DND-41 (cell line): ENCODE results near the gene TTLL8.

Experiments
- CTCF ChIP-seq: IDR thresholded peaks from 2 replicates; pipeline ENCODE4 v1.5.1; 2012; ENCODE audit warnings: borderline replicate concordance, low read length, moderate library complexity, mild to moderate bottlenecking; ENCODE audit not compliant: poor library complexity, severe bottlenecking; ENCODE audit errors: extremely low read depth
- EZH2 ChIP-seq: IDR thresholded peaks from 3 replicates; pipeline ENCODE4 v1.6.1; 2012; ENCODE audit warnings: borderline replicate concordance, low read depth, mild to moderate bottlenecking, moderate library complexity, low read length, inconsistent platforms; ENCODE audit not compliant: severe bottlenecking

GRCh38 chr22:50049299-50050195, 8.6 kb downstream of the TTLL8 start:
- TF ChIP-seq CTCF: no peak
- TF ChIP-seq EZH2: no peak
